IMR-90 (cell line): ENCODE measurements around the gene CDIP1.

Experiments used
- BHLHE40 ChIP-seq: fragments of 150-350 bp; IDR thresholded peaks from 2 replicates; pipeline ENCODE4 v1.6.1; 2016; ENCODE audit warnings: mild to moderate bottlenecking, low read depth, low read length
- CTCF ChIP-seq: conservative IDR thresholded peaks from 2 replicates; pipeline ENCODE4 v1.5.1; 2012; ENCODE audit warnings: mild to moderate bottlenecking, low read depth, low read length, improper control_type of control experiment

GRCh38 chr16:4519274-4520058 lies 19.1 kb downstream of the CDIP1 start:
- no peak for TF ChIP-seq BHLHE40
- TF ChIP-seq CTCF: no peak
